GM04504 (cell line): ENCODE data around the gene NTN1.

Experiments used
- DNase-seq: peaks from one replicate; pipeline ENCODE4 v3.0.0-alpha.2; 2012; ENCODE audit warnings: low read depth

Gene NTN1

GRCh38 chr17:9167379-9167778 lies 146.1 kb downstream of the NTN1 start:
- DNase-seq = no peak

GRCh38 chr17:9169116-9169515 lies 147.8 kb downstream of the NTN1 start:
- no peak for DNase-seq

GRCh38 chr17:9170336-9170735 lies 149.0 kb downstream of the NTN1 start:
- no peak for DNase-seq

GRCh38 chr17:9170853-9171252 lies 149.5 kb downstream of the NTN1 start:
- DNase-seq = no peak

- DNase-seq = no peak
Observed at GRCh38 chr17:9173386-9173983, 152.2 kb downstream of the NTN1 start.

GRCh38 chr17:9174312-9174711 lies 153.0 kb downstream of the NTN1 start:
- no peak for DNase-seq

- no peak for DNase-seq
Observed at GRCh38 chr17:9174779-9175574, 153.7 kb downstream of the NTN1 start.

- DNase-seq = no peak
Observed at GRCh38 chr17:9175700-9176467, 154.6 kb downstream of the NTN1 start.

- no peak for DNase-seq
Observed at GRCh38 chr17:9177212-9177611, 155.9 kb downstream of the NTN1 start.

- no peak for DNase-seq
Observed at GRCh38 chr17:9178319-9178718, 157.0 kb downstream of the NTN1 start.

- DNase-seq = no peak
Observed at GRCh38 chr17:9179602-9180001, 158.3 kb downstream of the NTN1 start.

GRCh38 chr17:9181640-9182039 lies 160.3 kb downstream of the NTN1 start:
- DNase-seq = no peak

- DNase-seq = no peak
Observed at GRCh38 chr17:9183306-9183705, 162.0 kb downstream of the NTN1 start.

GRCh38 chr17:9185142-9185541 lies 163.8 kb downstream of the NTN1 start:
- DNase-seq = no peak

- DNase-seq = no peak
Observed at GRCh38 chr17:9185688-9186284, 164.5 kb downstream of the NTN1 start.

GRCh38 chr17:9187828-9188227 lies 166.5 kb downstream of the NTN1 start:
- DNase-seq = no peak

GRCh38 chr17:9188367-9188766 lies 167.1 kb downstream of the NTN1 start:
- DNase-seq = no peak

GRCh38 chr17:9189870-9190269 lies 168.6 kb downstream of the NTN1 start:
- DNase-seq = no peak

- no peak for DNase-seq
Observed at GRCh38 chr17:9192010-9192409, 170.7 kb downstream of the NTN1 start.

- no peak for DNase-seq
Observed at GRCh38 chr17:9195411-9195810, 174.1 kb downstream of the NTN1 start.

GRCh38 chr17:9195961-9196670 lies 174.8 kb downstream of the NTN1 start:
- DNase-seq = no peak
